Transverse colon (tissue), 4 donors: Measurements from ENCODE around the gene PALS2.

Experiments
- CTCF ChIP-seq, 5 experiments: fragments of 200-600 bp in 3 of 5; fragments of 450-650 bp in 2 of 5; sonication (generic) in 3 of 5; IDR thresholded peaks; 1 replicate in 2 of 5; 2 replicates in 3 of 5; pipeline ENCODE4 v1.5.1; 2016 to 2017; ENCODE audit warnings: antibody characterized with exemption in 5 of 5, inconsistent platforms in 3 of 5, mild to moderate bottlenecking in 2 of 5, moderate library complexity in 1 of 5
- POLR2A ChIP-seq: fragments of 450-650 bp; IDR thresholded peaks from one replicate; pipeline ENCODE4 v1.6.1; 2016; ENCODE audit warnings: antibody characterized with exemption, mild to moderate bottlenecking, moderate library complexity
- POLR2AphosphoS5 ChIP-seq, 3 donors: sonication (generic); formaldehyde crosslinking; IDR thresholded peaks; one replicate each; pipeline ENCODE4 v1.6.1; 2016; ENCODE audit warnings: antibody characterized with exemption in 3 of 3

GRCh38 chr7:24619978-24620377 is 46.7 kb downstream of the PALS2 start:
- no peak for TF ChIP-seq POLR2A
- TF ChIP-seq CTCF (IDR thresholded peaks at IDR 0.05): no peak
- no peak for TF ChIP-seq POLR2AphosphoS5 (IDR thresholded peaks at IDR 0.05)
